Smooth muscle cell (in vitro differentiated cells): ENCODE measurements around the gene SIL1. TPM values are rescaled to one million over a fixed set of nuclear protein-coding genes. Genes with fewer than 3 reads are reported as not detected.

Experiments
- DNase-seq: peaks from one replicate; lab custom pipeline; 2025; ENCODE audit not compliant: unreplicated experiment; lab: John Stamatoyannopoulos, UW
- H2AFZ ChIP-seq: fragments of 200-600 bp; sonication (generic); 2 replicates; pipeline ENCODE4 v1.6.0; 2016; ENCODE audit warnings: antibody characterized with exemption, low read depth, mild to moderate bottlenecking
- H3F3A ChIP-seq: fragments of 200-600 bp; sonication (generic); 2 replicates; pipeline ENCODE4 v1.6.0; 2017; ENCODE audit warnings: antibody characterized with exemption, low read depth
- H3K27ac ChIP-seq: fragments of 200-600 bp; sonication (generic); 2 replicates; pipeline ENCODE4 v1.5.1; 2016; ENCODE audit warnings: low read depth, mild to moderate bottlenecking
- H3K27me3 ChIP-seq: fragments of 200-600 bp; sonication (generic); 2 replicates; pipeline ENCODE4 v1.6.1; 2016; ENCODE audit warnings: low read depth, mild to moderate bottlenecking
- H3K36me3 ChIP-seq: fragments of 200-600 bp; sonication (generic); 2 replicates; pipeline ENCODE4 v1.5.1; 2016; ENCODE audit warnings: low read depth
- H3K4me1 ChIP-seq: fragments of 200-600 bp; sonication (generic); 2 replicates; pipeline ENCODE4 v1.5.1; 2016; ENCODE audit warnings: low read depth
- H3K4me2 ChIP-seq: fragments of 200-600 bp; sonication (generic); 2 replicates; pipeline ENCODE4 v1.6.0; 2016; ENCODE audit warnings: mild to moderate bottlenecking
- H3K4me3 ChIP-seq: fragments of 200-600 bp; sonication (generic); 2 replicates; pipeline ENCODE4 v1.5.1; 2016; ENCODE audit warnings: mild to moderate bottlenecking
- H3K79me2 ChIP-seq: fragments of 200-600 bp; sonication (generic); 2 replicates; pipeline ENCODE4 v1.6.0; 2016; ENCODE audit warnings: low read depth, mild to moderate bottlenecking
- H3K9ac ChIP-seq: fragments of 200-600 bp; sonication (generic); 2 replicates; pipeline ENCODE4 v1.6.0; 2016; ENCODE audit warnings: low read depth
- H3K9me3 ChIP-seq: fragments of 200-600 bp; sonication (generic); replicated peaks from 2 replicates; pipeline ENCODE4 v1.5.1; 2016; ENCODE audit warnings: low read depth
- H4K20me1 ChIP-seq: fragments of 200-600 bp; sonication (generic); 2 replicates; pipeline ENCODE4 v1.6.0; 2016; ENCODE audit warnings: low read depth
- CTCF ChIP-seq: fragments of 200-600 bp; sonication (generic); IDR thresholded peaks from 2 replicates; pipeline ENCODE4 v1.5.1; 2017; ENCODE audit warnings: borderline replicate concordance, mild to moderate bottlenecking, antibody characterized with exemption; ENCODE audit not compliant: insufficient read depth, poor library complexity, severe bottlenecking
- WGBS: methylation state at CpG from one replicate; pipeline ENCODE4 v1.1.7; 2016; ENCODE audit warnings: low lambda C conversion rate; 5-methylcytosine and 5-hydroxymethylcytosine counted together
- polyA plus RNA-seq: library from polyadenylated mRNA; unstranded; fragments of >200 nt; fragmentation: Nextera tagmentation; extraction: Ambion mirVana; gene quantifications from 2 replicates; pipeline ENCODE4 v1.2.1, GENCODE V29; 2016
- total RNA-seq: library from RNA; depleted of rRNA; stranded (reverse); fragments of >200 nt; gene quantifications from 2 replicates; pipeline ENCODE4 v1.2.3, GENCODE V29; 2014

SIL1 gene
- total and polyA plus RNA-seq, 2 experiments from 2014 or later = 45.5 to 119 TPM

GRCh38 chr5:139124774-139125520 lies 73.2 kb downstream of the SIL1 start:
- 87% methylated on average over 8 of the region's 8 CpGs for WGBS
- H3K4me3 ChIP-seq = no peak overlapping the region

GRCh38 chr5:139121120-139121519 lies 77.0 kb downstream of the SIL1 start:
- Histone ChIP-seq H2AFZ (no peak overlapping the region), H3K9me3 (no peaks in the 10 kb centered on the region), H3K79me2 (no peaks in the 10 kb centered on the region), H3K4me3 (no peak overlapping the region), H3K4me2 (no peak overlapping the region), H3K9ac (no peak overlapping the region), H4K20me1 (peaks cover 9% of the 10 kb centered on the region), H3F3A (no peaks in the 10 kb centered on the region), H3K36me3 (no peaks in the 10 kb centered on the region), H3K27ac (no peak overlapping the region), H3K27me3 (no peaks in the 10 kb centered on the region), H3K4me1 (no peaks in the 10 kb centered on the region)
- no peak for TF ChIP-seq CTCF
- no peak for DNase-seq
- 87% methylated on average over 5 of the region's 5 CpGs for WGBS

More at GRCh38 chr5:139124774-139125520, 73.2 kb downstream of the SIL1 start:
- Histone ChIP-seq H3K36me3 (no peaks in the 10 kb centered on the region), H3F3A (no peaks in the 10 kb centered on the region), H3K27me3 (no peaks in the 10 kb centered on the region), H2AFZ (no peak overlapping the region), H3K79me2 (peaks cover 10% of the 10 kb centered on the region), H3K9ac (no peak overlapping the region), H3K27ac (no peak overlapping the region), H4K20me1 (peaks cover 21% of the 10 kb centered on the region), H3K9me3 (no peaks in the 10 kb centered on the region), H3K4me1 (no peaks in the 10 kb centered on the region), H3K4me2 (no peak overlapping the region)
- TF ChIP-seq CTCF = no peak
- no peak for DNase-seq

- 92% methylated on average over 4 of the region's 4 CpGs for WGBS
- Histone ChIP-seq H3K9ac (no peak overlapping the region), H2AFZ (no peak overlapping the region)
Observed at GRCh38 chr5:139120521-139120920, 77.6 kb downstream of the SIL1 start.

More at GRCh38 chr5:139120521-139120920, 77.6 kb downstream of the SIL1 start:
- no peaks in the 10 kb centered on the region for H3F3A ChIP-seq
- no peaks in the 10 kb centered on the region for H3K36me3 ChIP-seq
- H3K79me2 ChIP-seq = no peaks in the 10 kb centered on the region
- no peak overlapping the region for H3K4me2 ChIP-seq
- no peak for DNase-seq
- no peaks in the 10 kb centered on the region for H3K4me1 ChIP-seq
- H3K9me3 ChIP-seq = no peaks in the 10 kb centered on the region
- no peaks in the 10 kb centered on the region for H3K27me3 ChIP-seq
- no peak overlapping the region for H3K27ac ChIP-seq
- no peak for TF ChIP-seq CTCF
- H4K20me1 ChIP-seq = peaks cover 9% of the 10 kb centered on the region
- H3K4me3 ChIP-seq = no peak overlapping the region
